Activated naive CD4-positive, alpha-beta T cell treated with anti-CD3 and anti-CD28 coated beads, Interleukin-2, amount 50 U/mL, for 24 hours (primary cell): Measurements from ENCODE around the gene APC.
"Not testable (repeated sequence)": the region's sequence is repeated elsewhere in the genome, so short reads cannot be mapped to it uniquely, and the experiment has no call there.

Experiments used
- H3K27ac Mint-ChIP-seq: one replicate; pipeline ENCODE4 v1.8.0; 2021; ENCODE audit warnings: mild to moderate bottlenecking, mixed read lengths
- H3K27me3 Mint-ChIP-seq: one replicate; pipeline ENCODE4 v1.8.0; 2021; ENCODE audit warnings: mixed read lengths
- H3K36me3 Mint-ChIP-seq: one replicate; pipeline ENCODE4 v1.8.0; 2021; ENCODE audit warnings: mixed read lengths
- H3K4me1 Mint-ChIP-seq: one replicate; pipeline ENCODE4 v1.8.0; 2021; ENCODE audit warnings: mixed read lengths
- H3K4me3 Mint-ChIP-seq: one replicate; pipeline ENCODE4 v1.8.0; 2021; ENCODE audit warnings: mild to moderate bottlenecking, mixed read lengths
- H3K9me3 Mint-ChIP-seq: one replicate; pipeline ENCODE4 v1.8.0; 2021; ENCODE audit warnings: mixed read lengths

Gene APC

DNA sequence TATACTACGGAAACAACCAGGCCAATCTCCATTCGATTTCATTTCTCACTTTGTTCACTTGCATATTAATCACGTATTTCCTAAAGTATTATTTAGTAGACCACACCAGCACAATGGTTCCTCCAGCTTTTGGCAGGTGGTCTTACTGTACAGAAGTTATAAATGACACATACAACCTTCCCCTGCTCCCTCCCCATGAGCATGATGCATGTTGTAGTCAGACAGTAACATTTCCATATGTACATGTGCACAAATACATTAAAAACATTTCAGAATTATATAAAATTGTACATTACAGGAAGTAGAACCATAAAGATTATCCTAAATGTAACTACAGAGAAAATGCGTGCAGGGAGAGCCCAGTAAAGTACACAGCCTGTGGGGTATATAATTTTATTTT is 140.4 kb downstream of the APC start:
- H3K4me3 Mint-ChIP-seq = no peak overlapping the region
- H3K9me3 Mint-ChIP-seq = no peaks in the 10 kb centered on the region
- peak overlapping the region; percentile 69 for H3K27ac Mint-ChIP-seq
- peaks cover 41% of the 10 kb centered on the region for H3K4me1 Mint-ChIP-seq
- peaks cover 14% of the 10 kb centered on the region for H3K36me3 Mint-ChIP-seq
- H3K27me3 Mint-ChIP-seq = no peaks in the 10 kb centered on the region

DNA sequence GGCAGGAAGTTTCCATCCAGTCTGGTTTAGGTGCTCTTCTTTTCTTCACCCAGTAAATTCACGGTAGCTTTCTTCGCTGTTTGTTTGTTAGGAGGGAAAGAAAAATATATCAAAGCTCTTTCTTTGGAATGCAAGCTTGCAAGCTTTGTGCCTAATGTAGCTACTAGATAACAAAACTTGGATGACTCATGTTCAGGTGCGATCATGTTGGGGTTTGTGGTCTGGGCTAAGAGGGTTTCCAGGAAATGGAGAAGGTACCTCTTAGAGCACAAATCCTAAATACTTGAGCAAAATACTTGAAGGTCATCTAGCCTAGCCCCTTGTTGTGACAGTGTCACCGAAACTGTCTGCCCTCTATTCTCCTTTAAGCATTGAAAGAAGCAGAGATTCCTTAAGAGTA is 141.1 kb downstream of the APC start:
- Mint-ChIP-seq H3K9me3 (no peaks in the 10 kb centered on the region), H3K36me3 (peaks cover 12% of the 10 kb centered on the region), H3K27me3 (no peaks in the 10 kb centered on the region), H3K4me1 (peaks cover 38% of the 10 kb centered on the region), H3K4me3 (peak overlapping the region; percentile 70), H3K27ac (peak overlapping the region; percentile 95)

DNA sequence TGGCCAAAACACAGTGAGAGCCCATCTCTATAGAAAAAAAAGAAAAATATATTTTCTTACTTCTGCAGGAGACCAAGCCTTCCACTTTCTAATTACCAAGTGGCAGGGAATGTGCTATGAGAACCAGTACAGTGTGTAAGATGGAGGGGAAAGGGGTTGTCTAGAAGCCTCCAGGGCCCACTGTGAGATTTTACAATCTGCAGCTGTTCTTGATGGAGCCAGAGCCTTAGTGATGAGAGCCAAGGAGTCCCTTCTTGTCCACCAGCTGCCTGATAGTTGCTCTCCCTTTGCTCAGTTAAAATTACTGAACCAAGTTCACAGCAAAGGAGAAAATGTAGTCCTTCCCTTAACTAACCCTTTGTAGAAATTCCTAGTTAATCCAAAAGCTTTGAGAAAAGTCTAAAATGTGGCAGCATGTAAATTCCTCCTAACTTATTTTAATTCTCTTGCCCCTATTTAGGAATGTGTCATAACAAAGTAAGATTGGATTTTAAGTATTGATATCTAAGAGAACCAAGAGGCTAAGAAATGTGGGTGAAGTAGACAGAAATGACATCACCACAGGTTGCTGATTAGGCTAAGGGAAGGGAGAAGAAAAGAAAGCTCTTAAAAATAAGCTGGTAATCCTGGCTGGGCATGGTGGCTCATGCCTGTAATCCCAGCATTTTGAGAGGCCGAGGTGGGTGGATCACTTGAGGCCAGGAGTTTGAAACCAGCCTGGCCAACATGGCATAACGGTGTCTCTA is 142.7 kb downstream of the APC start:
- Mint-ChIP-seq H3K4me1 (peaks cover 37% of the 10 kb centered on the region), H3K27ac (peak overlapping the region; percentile 94), H3K9me3 (no peaks in the 10 kb centered on the region), H3K36me3 (peaks cover 14% of the 10 kb centered on the region), H3K27me3 (no peaks in the 10 kb centered on the region), H3K4me3 (no peak overlapping the region)

DNA sequence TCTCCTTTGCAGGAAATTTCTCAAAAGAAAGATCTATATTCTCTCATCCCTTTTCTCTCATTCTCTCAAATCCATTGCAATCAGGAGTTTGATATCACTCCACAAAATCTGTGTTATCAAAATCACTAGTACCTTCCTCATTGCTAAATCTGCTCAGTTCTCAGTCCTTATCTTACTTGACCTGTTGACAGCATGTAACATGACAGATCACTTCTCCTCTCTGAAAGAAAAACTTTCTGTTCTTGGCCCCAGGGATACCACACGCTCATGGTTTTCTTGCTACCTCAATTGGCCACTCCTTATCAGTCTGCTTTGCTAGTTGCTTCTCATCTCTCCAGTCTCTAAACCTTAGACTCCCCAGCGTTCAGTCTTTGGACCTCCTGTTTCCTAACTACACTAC is 145.5 kb downstream of the APC start:
- Mint-ChIP-seq H3K27me3 (no peaks in the 10 kb centered on the region), H3K27ac (no peak overlapping the region), H3K9me3 (no peaks in the 10 kb centered on the region), H3K4me1 (peaks cover 40% of the 10 kb centered on the region), H3K36me3 (peaks cover 11% of the 10 kb centered on the region), H3K4me3 (no peak overlapping the region)

GRCh38 chr5:112885001-112885400 is 147.3 kb downstream of the APC start:
- peaks cover 12% of the 10 kb centered on the region for H3K36me3 Mint-ChIP-seq
- no peaks in the 10 kb centered on the region for H3K27me3 Mint-ChIP-seq
- H3K4me1 Mint-ChIP-seq = peaks cover 35% of the 10 kb centered on the region
- H3K27ac Mint-ChIP-seq = no peak overlapping the region
- H3K9me3 Mint-ChIP-seq = no peaks in the 10 kb centered on the region
- H3K4me3 Mint-ChIP-seq = no peak overlapping the region

- peaks cover 30% of the 10 kb centered on the region for H3K4me1 Mint-ChIP-seq
- no peaks in the 10 kb centered on the region for H3K9me3 Mint-ChIP-seq
- H3K36me3 Mint-ChIP-seq = peaks cover 15% of the 10 kb centered on the region
- H3K27ac Mint-ChIP-seq = peak overlapping the region; percentile 63
- no peak overlapping the region for H3K4me3 Mint-ChIP-seq
- no peaks in the 10 kb centered on the region for H3K27me3 Mint-ChIP-seq
Measured at GRCh38 chr5:112886975-112887374, 149.3 kb downstream of the APC start.

DNA sequence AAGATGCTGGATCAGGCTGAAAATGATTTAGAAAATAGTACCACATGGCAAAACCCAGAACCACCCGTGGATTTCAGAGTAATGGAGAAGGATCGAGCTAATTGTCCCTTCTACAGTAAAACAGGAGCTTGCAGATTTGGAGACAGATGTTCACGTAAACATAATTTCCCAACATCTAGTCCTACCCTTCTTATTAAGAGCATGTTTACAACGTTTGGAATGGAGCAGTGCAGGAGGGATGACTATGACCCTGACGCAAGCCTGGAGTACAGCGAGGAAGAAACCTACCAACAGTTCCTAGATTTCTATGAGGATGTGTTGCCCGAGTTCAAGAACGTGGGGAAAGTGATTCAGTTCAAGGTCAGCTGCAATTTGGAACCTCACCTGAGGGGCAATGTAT is 154.4 kb downstream of the APC start:
- not testable (repeated sequence) for H3K9me3 Mint-ChIP-seq, H3K27ac Mint-ChIP-seq, H3K27me3 Mint-ChIP-seq, H3K4me3 Mint-ChIP-seq
- peaks cover 28% of the 10 kb centered on the region for H3K4me1 Mint-ChIP-seq
- H3K36me3 Mint-ChIP-seq = peaks cover 16% of the 10 kb centered on the region

DNA sequence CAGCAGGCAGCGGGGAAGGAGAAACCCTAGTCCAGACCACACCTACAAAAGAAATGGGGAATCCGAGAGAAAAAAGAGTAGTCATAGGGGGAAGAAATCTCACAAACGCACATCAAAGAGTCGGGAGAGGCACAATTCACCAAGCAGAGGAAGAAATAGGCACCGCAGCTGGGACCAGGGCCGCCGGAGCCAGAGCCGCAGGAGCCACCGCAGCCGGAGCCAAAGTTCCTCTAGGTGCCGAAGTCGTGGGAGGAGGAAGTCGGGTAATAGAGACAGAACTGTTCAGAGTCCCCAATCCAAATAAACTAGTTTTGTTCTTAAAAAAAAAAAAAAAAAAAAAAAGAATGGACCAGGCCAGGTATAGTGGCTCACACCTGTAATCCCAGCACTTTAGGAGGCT is 155.1 kb downstream of the APC start:
- Mint-ChIP-seq H3K4me1 (peaks cover 21% of the 10 kb centered on the region), H3K27ac (no peak overlapping the region), H3K36me3 (peaks cover 16% of the 10 kb centered on the region), H3K27me3 (no peaks in the 10 kb centered on the region), H3K9me3 (no peaks in the 10 kb centered on the region), H3K4me3 (no peak overlapping the region)

- Mint-ChIP-seq H3K36me3 (peaks cover 11% of the 10 kb centered on the region), H3K27ac (no peak overlapping the region), H3K9me3 (no peaks in the 10 kb centered on the region)
Measured at GRCh38 chr5:112895682-112896081, 158.0 kb downstream of the APC start.

More at GRCh38 chr5:112895682-112896081, 158.0 kb downstream of the APC start:
- Mint-ChIP-seq H3K27me3 (no peaks in the 10 kb centered on the region), H3K4me1 (peaks cover 9% of the 10 kb centered on the region), H3K4me3 (no peak overlapping the region)
